ENCODE measurements around the gene USP3.

Gene USP3

GRCh38 chr15:63499175-63499549 lies 5.2 kb upstream of the USP3 start:
- DNase-seq = no peak

GRCh38 chr15:63499611-63500010 lies 4.8 kb upstream of the USP3 start:
- no peak for DNase-seq

GRCh38 chr15:63500265-63501250 lies 3.8 kb upstream of the USP3 start:
- no peak for DNase-seq

- DNase-seq = no peak
These were observed 2.9 kb upstream of the USP3 start for GRCh38 chr15:63501256-63502089.

GRCh38 chr15:63502137-63502766 lies 2.1 kb upstream of the USP3 start:
- DNase-seq = no peak

- no peak for DNase-seq
These were observed 1.3 kb upstream of the USP3 start for GRCh38 chr15:63502843-63503738.

GRCh38 chr15:63503739-63504246 lies 600 bp upstream of the USP3 start:
- DNase-seq = no peak

GRCh38 chr15:63504979-63505841 lies 817 bp downstream of the USP3 start:
- peak; percentile 31 for DNase-seq

- DNase-seq = no peak
These were observed 1.4 kb downstream of the USP3 start for GRCh38 chr15:63505842-63506222.

GRCh38 chr15:63506537-63507035 lies 2.2 kb downstream of the USP3 start:
- no peak for DNase-seq

- no peak for DNase-seq
These were observed 3.8 kb downstream of the USP3 start for GRCh38 chr15:63507878-63508818.

GRCh38 chr15:63509056-63509954 lies 4.9 kb downstream of the USP3 start:
- DNase-seq = no peak

- peak; percentile 88 for DNase-seq
These were observed 5.9 kb downstream of the USP3 start for GRCh38 chr15:63509955-63510940.

- DNase-seq = no peak
These were observed 7.8 kb downstream of the USP3 start for GRCh38 chr15:63512148-63512547.

GRCh38 chr15:63513271-63513670 lies 8.9 kb downstream of the USP3 start:
- DNase-seq = no peak

GRCh38 chr15:63513728-63514127 lies 9.3 kb downstream of the USP3 start:
- no peak for DNase-seq

- DNase-seq = no peak
These were observed 10.1 kb downstream of the USP3 start for GRCh38 chr15:63514531-63514943.

Data from NCI-H524 treated with DMSO at 0.1 percent for 48 hours (cell line).